ENCODE results near the gene EXT2. TPM values are rescaled to one million over a fixed set of nuclear protein-coding genes. Genes with fewer than 3 reads are reported as not detected.

Gene EXT2
- total and polyA plus RNA-seq, 2 of the 13 experiments (the other 11 are each of a cell fraction or from before 2014, with no cell fraction given) = 61.5 to 68.7 TPM

DNA sequence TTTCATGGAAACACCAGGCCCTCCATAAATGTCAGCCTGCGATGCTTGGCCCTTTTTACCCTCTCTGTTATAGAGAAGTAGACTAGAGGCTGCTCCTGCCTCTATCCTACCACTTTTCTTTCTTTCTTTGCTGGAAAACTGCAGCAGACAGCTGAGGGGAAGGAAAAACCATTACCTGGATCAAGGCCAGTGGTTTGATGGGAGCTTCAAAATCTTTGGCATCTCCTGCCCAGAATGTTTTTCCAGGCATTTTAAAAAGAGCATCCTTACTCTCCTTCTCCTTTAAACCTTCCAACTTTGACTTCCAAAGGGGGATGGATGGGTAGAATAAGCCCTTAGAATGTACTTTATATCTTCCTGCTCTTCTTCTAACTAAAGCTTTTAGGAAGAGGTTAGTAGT lies 44.9 kb downstream of the EXT2 start (continued):
- TF ChIP-seq, protein P1, sequence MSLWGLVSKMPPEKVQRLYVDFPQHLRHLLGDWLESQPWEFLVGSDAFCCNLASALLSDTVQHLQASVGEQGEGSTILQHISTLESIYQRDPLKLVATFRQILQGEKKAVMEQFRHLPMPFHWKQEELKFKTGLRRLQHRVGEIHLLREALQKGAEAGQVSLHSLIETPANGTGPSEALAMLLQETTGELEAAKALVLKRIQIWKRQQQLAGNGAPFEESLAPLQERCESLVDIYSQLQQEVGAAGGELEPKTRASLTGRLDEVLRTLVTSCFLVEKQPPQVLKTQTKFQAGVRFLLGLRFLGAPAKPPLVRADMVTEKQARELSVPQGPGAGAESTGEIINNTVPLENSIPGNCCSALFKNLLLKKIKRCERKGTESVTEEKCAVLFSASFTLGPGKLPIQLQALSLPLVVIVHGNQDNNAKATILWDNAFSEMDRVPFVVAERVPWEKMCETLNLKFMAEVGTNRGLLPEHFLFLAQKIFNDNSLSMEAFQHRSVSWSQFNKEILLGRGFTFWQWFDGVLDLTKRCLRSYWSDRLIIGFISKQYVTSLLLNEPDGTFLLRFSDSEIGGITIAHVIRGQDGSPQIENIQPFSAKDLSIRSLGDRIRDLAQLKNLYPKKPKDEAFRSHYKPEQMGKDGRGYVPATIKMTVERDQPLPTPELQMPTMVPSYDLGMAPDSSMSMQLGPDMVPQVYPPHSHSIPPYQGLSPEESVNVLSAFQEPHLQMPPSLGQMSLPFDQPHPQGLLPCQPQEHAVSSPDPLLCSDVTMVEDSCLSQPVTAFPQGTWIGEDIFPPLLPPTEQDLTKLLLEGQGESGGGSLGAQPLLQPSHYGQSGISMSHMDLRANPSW (CRISPR knock-in tag; IDR thresholded peaks at IDR 0.05; ENCODE audit: borderline replicate concordance) = no peak

DNA sequence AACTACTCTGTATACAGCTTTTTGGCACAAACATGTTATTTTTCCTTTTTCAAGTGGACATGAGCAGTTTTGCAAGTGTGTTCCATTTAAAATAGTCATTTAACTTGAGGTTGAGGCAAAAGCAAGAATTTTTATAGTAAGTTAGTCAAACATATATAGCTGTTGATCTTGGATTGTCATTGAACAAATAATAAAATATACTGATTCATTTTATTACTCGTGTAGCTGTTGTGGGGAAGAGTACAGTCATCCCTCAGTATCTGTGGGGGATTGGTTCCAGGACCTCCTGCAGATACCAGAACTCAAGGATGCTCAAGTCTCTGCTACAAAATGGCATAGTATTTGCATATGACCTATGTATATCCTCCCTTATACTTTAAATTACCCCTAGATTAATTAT lies 45.3 kb downstream of the EXT2 start:
- in situ Hi-C loops (cut with HindIII; ENCODE audit: extremely low pct_ligation_motif_present, low pct_unique_long_range_greater_than_20kb) = no loop called here
- Histone ChIP-seq H4K20me1 (ENCODE audit: insufficient read depth, low read length) (no peaks in the 10 kb centered on the region), H3K4me3 (replicated peaks in 1 of 3; ENCODE audit: insufficient read depth in 1 of 3, low read depth in 2 of 3, low read length in 3 of 3) (no peak overlapping the region), H3K4me2 (ENCODE audit: low read depth, low read length) (no peak overlapping the region), H3K27ac (ENCODE audit: extremely low read length, insufficient read depth, low read length) (no peak overlapping the region), H3K4me1 (ENCODE audit: insufficient read depth, low read length) (no peaks in the 10 kb centered on the region), H3K36me3 (replicated peaks in 1 of 2; ENCODE audit: control insufficient read depth in 1 of 2, insufficient read depth in 2 of 2, low read length in 2 of 2) (peaks cover 0 to 3% of the 10 kb centered on the region in 2 experiments; a peak in 2 of 5 replicates), H3K9me3 (ENCODE audit: low read length) (no peaks in the 10 kb centered on the region), H3K79me2 (ENCODE audit: insufficient read depth, low read length) (no peaks in the 10 kb centered on the region), H3K9ac (ENCODE audit: insufficient read depth, low read depth, low read length) (no peak overlapping the region), H2AFZ (ENCODE audit: low read length) (no peak overlapping the region), H3K27me3 (ENCODE audit: control insufficient read depth in 1 of 2, insufficient read depth in 2 of 2, low read length in 2 of 2) (no peaks in the 10 kb centered on the region)
- ChIA-PET CTCF (ENCODE audit: low intra/inter-chr PET ratio, low total read pairs) (no interaction called here), POLR2A (no interaction called here)
- ATAC-seq = no peak
- no peak for DNase-seq (ENCODE audit: low spot score)
- intact Hi-C loops (cut with micrococcal nuclease; ENCODE audit: unreplicated experiment) = no loop called here
- BruUV-seq (replicated peaks) = no TSS peak
- FAIRE-seq = no peak
- 84% methylated on average over 1 of the region's 1 CpG for WGBS (ENCODE audit: low lambda C conversion rate)
- TF ChIP-seq RARG (CRISPR knock-in tag; IDR thresholded peaks at IDR 0.05; ENCODE audit: low read depth) (no peak), ZNF251 (CRISPR knock-in tag; IDR thresholded peaks at IDR 0.05) (no peak), ZNF605 (CRISPR knock-in tag; IDR thresholded peaks at IDR 0.05) (no peak), ZNF550 (CRISPR knock-in tag; IDR thresholded peaks at IDR 0.05; ENCODE audit: borderline replicate concordance) (no peak), ZNF558 (CRISPR knock-in tag; IDR thresholded peaks at IDR 0.05; ENCODE audit: borderline replicate concordance) (no peak), ZNF543 (CRISPR knock-in tag; IDR thresholded peaks at IDR 0.05) (no peak), ZNF10 (CRISPR knock-in tag; IDR thresholded peaks at IDR 0.05; ENCODE audit: borderline replicate concordance, low read depth) (no peak), POLR2A (IDR thresholded peaks at IDR 0.05; ENCODE audit: insufficient read depth in 1 of 2, low read depth in 2 of 2, low read length in 2 of 2) (no peak), MYC (CRISPR knock-in tag; IDR thresholded peaks at IDR 0.05; ENCODE audit: borderline replicate concordance) (no peak), FOXP1 (IDR thresholded peaks at IDR 0.05) (no peak), FOXP1 (CRISPR knock-in tag; IDR thresholded peaks at IDR 0.05) (no peak)
- TF ChIP-seq, protein P2, sequence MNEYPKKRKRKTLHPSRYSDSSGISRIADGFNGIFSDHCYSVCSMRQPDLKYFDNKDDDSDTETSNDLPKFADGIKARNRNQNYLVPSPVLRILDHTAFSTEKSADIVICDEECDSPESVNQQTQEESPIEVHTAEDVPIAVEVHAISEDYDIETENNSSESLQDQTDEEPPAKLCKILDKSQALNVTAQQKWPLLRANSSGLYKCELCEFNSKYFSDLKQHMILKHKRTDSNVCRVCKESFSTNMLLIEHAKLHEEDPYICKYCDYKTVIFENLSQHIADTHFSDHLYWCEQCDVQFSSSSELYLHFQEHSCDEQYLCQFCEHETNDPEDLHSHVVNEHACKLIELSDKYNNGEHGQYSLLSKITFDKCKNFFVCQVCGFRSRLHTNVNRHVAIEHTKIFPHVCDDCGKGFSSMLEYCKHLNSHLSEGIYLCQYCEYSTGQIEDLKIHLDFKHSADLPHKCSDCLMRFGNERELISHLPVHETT (CRISPR knock-in tag; conservative IDR thresholded peaks at IDR 0.05) = no peak
- TF ChIP-seq, protein P3, sequence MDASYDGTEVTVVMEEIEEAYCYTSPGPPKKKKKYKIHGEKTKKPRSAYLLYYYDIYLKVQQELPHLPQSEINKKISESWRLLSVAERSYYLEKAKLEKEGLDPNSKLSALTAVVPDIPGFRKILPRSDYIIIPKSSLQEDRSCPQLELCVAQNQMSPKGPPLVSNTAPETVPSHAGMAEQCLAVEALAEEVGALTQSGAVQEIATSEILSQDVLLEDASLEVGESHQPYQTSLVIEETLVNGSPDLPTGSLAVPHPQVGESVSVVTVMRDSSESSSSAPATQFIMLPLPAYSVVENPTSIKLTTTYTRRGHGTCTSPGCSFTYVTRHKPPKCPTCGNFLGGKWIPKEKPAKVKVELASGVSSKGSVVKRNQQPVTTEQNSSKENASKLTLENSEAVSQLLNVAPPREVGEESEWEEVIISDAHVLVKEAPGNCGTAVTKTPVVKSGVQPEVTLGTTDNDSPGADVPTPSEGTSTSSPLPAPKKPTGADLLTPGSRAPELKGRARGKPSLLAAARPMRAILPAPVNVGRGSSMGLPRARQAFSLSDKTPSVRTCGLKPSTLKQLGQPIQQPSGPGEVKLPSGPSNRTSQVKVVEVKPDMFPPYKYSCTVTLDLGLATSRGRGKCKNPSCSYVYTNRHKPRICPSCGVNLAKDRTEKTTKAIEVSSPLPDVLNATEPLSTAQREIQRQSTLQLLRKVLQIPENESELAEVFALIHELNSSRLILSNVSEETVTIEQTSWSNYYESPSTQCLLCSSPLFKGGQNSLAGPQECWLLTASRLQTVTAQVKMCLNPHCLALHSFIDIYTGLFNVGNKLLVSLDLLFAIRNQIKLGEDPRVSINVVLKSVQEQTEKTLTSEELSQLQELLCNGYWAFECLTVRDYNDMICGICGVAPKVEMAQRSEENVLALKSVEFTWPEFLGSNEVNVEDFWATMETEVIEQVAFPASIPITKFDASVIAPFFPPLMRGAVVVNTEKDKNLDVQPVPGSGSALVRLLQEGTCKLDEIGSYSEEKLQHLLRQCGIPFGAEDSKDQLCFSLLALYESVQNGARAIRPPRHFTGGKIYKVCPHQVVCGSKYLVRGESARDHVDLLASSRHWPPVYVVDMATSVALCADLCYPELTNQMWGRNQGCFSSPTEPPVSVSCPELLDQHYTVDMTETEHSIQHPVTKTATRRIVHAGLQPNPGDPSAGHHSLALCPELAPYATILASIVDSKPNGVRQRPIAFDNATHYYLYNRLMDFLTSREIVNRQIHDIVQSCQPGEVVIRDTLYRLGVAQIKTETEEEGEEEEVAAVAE (CRISPR knock-in tag; IDR thresholded peaks at IDR 0.05; ENCODE audit: borderline replicate concordance) = no peak
- TF ChIP-seq, protein P4, sequence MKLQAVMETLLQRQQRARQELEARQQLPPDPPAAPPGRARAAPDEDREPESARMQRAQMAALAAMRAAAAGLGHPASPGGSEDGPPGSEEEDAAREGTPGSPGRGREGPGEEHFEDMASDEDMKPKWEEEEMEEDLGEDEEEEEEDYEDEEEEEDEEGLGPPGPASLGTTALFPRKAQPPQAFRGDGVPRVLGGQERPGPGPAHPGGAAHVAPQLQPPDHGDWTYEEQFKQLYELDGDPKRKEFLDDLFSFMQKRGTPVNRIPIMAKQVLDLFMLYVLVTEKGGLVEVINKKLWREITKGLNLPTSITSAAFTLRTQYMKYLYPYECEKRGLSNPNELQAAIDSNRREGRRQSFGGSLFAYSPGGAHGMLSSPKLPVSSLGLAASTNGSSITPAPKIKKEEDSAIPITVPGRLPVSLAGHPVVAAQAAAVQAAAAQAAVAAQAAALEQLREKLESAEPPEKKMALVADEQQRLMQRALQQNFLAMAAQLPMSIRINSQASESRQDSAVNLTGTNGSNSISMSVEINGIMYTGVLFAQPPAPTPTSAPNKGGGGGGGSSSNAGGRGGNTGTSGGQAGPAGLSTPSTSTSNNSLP (IDR thresholded peaks at IDR 0.05; ENCODE audit: low read depth, low read length) = no peak
